IPS-11a (cell line): ENCODE data around the gene NFIC.
"Not testable (repeated sequence)": the region's sequence is repeated elsewhere in the genome, so short reads cannot be mapped to it uniquely, and the experiment has no call there.

Experiments
- H3K4me3 ChIP-seq: one replicate; pipeline ENCODE4 v1.5.1; 2013; ENCODE audit warnings: low read depth, low read length, control low read depth

NFIC gene

GRCh38 chr19:3365836-3366752 lies at the start of gene NFIC:
Gene NFIC (plus strand): TSS chr19:3366583. CDS start chr19:3366637, 54 bp downstream.
- H3K4me3 ChIP-seq: peak within 1 kb of the TSS; percentile 4

- H3K4me3 ChIP-seq: no peak overlapping the region
Measured at GRCh38 chr19:3316659-3317207, 49.6 kb upstream of the NFIC start.

GRCh38 chr19:3319643-3320353 lies 46.6 kb upstream of the NFIC start:
- no peak overlapping the region for H3K4me3 ChIP-seq

GRCh38 chr19:3320354-3320670 lies 46.1 kb upstream of the NFIC start:
- H3K4me3 ChIP-seq: no peak overlapping the region

- no peak overlapping the region for H3K4me3 ChIP-seq
Measured at GRCh38 chr19:3320853-3321252, 45.5 kb upstream of the NFIC start.

- H3K4me3 ChIP-seq: no peak overlapping the region
Measured at GRCh38 chr19:3321696-3322095, 44.7 kb upstream of the NFIC start.

- H3K4me3 ChIP-seq: no peak overlapping the region
Measured at GRCh38 chr19:3322199-3322978, 44.0 kb upstream of the NFIC start.

- H3K4me3 ChIP-seq: no peak overlapping the region
Measured at GRCh38 chr19:3323026-3323425, 43.4 kb upstream of the NFIC start.

GRCh38 chr19:3323658-3324057 lies 42.7 kb upstream of the NFIC start:
- H3K4me3 ChIP-seq: no peak overlapping the region

- H3K4me3 ChIP-seq: no peak overlapping the region
Measured at GRCh38 chr19:3324405-3324856, 42.0 kb upstream of the NFIC start.

GRCh38 chr19:3325451-3325850 lies 40.9 kb upstream of the NFIC start:
- no peak overlapping the region for H3K4me3 ChIP-seq

GRCh38 chr19:3328743-3329142 lies 37.6 kb upstream of the NFIC start:
- no peak overlapping the region for H3K4me3 ChIP-seq

- H3K4me3 ChIP-seq: no peak overlapping the region
Measured at GRCh38 chr19:3330047-3330446, 36.3 kb upstream of the NFIC start.

- not testable (repeated sequence) for H3K4me3 ChIP-seq
Measured at GRCh38 chr19:3332232-3332631, 34.2 kb upstream of the NFIC start.

GRCh38 chr19:3333020-3333583 lies 33.3 kb upstream of the NFIC start:
- no peak overlapping the region for H3K4me3 ChIP-seq

GRCh38 chr19:3333662-3334061 lies 32.7 kb upstream of the NFIC start:
- no peak overlapping the region for H3K4me3 ChIP-seq

GRCh38 chr19:3334749-3335430 lies 31.5 kb upstream of the NFIC start:
- H3K4me3 ChIP-seq: not testable (repeated sequence)

- no peak overlapping the region for H3K4me3 ChIP-seq
Measured at GRCh38 chr19:3335431-3336350, 30.7 kb upstream of the NFIC start.

GRCh38 chr19:3336351-3336679 lies 30.1 kb upstream of the NFIC start:
- H3K4me3 ChIP-seq: no peak overlapping the region
